ENCODE measurements around the gene CCDC18.

The CCDC18 gene

DNA sequence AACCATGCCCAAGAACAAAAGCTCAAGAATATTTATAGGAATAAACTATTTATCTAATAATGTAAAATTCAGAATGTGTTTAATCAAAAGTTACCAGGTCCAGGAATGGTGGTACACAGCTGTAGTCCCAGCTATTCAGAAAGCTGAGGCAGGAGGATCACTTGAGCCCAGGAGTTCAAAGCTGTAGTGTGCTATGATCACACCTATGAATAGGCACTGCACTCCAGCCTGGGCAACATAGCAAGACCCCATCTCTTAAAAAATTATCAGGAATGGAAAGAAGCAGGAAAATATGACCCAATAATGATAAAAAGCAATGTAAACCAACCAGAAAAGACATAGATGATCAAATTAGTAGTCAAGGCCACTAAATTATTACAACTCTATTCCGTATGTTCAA lies 103.0 kb downstream of the CCDC18 start:
- H3K27ac ChIP-seq (ENCODE audit: extremely low read depth, low read depth, low read length): no peak overlapping the region
- peaks cover 0 to 5% of the 10 kb centered on the region in 2 experiments; a peak in 2 of 3 replicates for H3K36me3 ChIP-seq (ENCODE audit: control insufficient read depth in 2 of 2, insufficient read depth in 1 of 2, low read length in 2 of 2)
- ChIA-PET CTCF (interaction anchor here (0.6 to 2.4 kb wide), 4 partner anchors 21 to 452 kb away, joined by 3 to 9 read pairs (median 3); partner anchors contain the start of gene RPL5), POLR2A (no interaction called here)
- H3K4me3 ChIP-seq (ENCODE audit: low read depth, low read length): no peak overlapping the region
- no peaks in the 10 kb centered on the region for H3K4me1 ChIP-seq (ENCODE audit: control insufficient read depth, insufficient read depth, low read length)
- TF ChIP-seq ZNF121 (tag by site-specific recombination; IDR thresholded peaks at IDR 0.05): peak; percentile 34; the same call in 1 of the 2 replicates
- TF ChIP-seq, protein P1, sequence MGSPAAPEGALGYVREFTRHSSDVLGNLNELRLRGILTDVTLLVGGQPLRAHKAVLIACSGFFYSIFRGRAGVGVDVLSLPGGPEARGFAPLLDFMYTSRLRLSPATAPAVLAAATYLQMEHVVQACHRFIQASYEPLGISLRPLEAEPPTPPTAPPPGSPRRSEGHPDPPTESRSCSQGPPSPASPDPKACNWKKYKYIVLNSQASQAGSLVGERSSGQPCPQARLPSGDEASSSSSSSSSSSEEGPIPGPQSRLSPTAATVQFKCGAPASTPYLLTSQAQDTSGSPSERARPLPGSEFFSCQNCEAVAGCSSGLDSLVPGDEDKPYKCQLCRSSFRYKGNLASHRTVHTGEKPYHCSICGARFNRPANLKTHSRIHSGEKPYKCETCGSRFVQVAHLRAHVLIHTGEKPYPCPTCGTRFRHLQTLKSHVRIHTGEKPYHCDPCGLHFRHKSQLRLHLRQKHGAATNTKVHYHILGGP (tag by site-specific recombination; IDR thresholded peaks at IDR 0.05): no peak
- no peaks in the 10 kb centered on the region for H3K9me3 ChIP-seq (ENCODE audit: control insufficient read depth, insufficient read depth, low read depth, low read length)

DNA sequence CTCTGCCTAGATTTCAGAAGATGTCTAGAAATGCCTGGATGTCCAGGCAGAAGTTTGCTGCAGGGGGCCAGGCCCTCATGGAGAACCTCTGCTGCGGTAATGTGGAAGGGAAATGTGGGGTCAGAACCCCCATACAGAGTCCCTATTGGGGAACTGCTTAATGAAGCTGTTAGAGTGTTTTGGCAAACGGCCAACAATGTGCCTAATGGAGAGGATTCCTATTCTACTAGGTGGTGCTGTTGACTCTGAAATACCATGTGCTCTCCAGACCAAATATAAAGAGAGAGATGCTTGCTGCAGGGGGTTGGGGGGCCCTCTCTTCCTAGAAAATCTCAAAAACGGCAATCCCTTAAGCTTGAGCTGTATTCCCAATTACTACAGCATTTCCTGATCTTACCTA lies 108.0 kb downstream of the CCDC18 start:
- no peaks in the 10 kb centered on the region for H3K4me1 ChIP-seq (ENCODE audit: control insufficient read depth, insufficient read depth, low read length)
- ChIA-PET POLR2A (no interaction called here), CTCF (interaction anchor here (2.6 kb wide), 1 partner anchor 16 kb away, joined by 8 read pairs; no protein-coding TSS in a partner anchor)
- H3K9me3 ChIP-seq (ENCODE audit: control insufficient read depth, insufficient read depth, low read depth, low read length): no peaks in the 10 kb centered on the region
- no peak overlapping the region for H3K27ac ChIP-seq (ENCODE audit: extremely low read depth, low read depth, low read length)
- no peak overlapping the region for H3K4me3 ChIP-seq (ENCODE audit: low read depth, low read length)
- peaks cover 0 to 13% of the 10 kb centered on the region in 2 experiments; a peak in 1 of 3 replicates for H3K36me3 ChIP-seq (ENCODE audit: control insufficient read depth in 2 of 2, insufficient read depth in 1 of 2, low read length in 2 of 2)
- no peak for TF ChIP-seq TCF7L2 (IDR thresholded peaks at IDR 0.05; ENCODE audit: borderline replicate concordance, low read depth, low read length)
- TF ChIP-seq ZNF16 (tag by site-specific recombination; IDR thresholded peaks at IDR 0.05; ENCODE audit: low read depth): no peak
- no peak for TF ChIP-seq KLF16 (tag by site-specific recombination; IDR thresholded peaks at IDR 0.05)
- TF ChIP-seq ZNF341 (tag by site-specific recombination; IDR thresholded peaks at IDR 0.05; ENCODE audit: low read depth): no peak
- TF ChIP-seq ZNF830 (tag by site-specific recombination; IDR thresholded peaks at IDR 0.05; ENCODE audit: low read depth): no peak
- TF ChIP-seq ZNF76 (tag by site-specific recombination; IDR thresholded peaks at IDR 0.05; ENCODE audit: borderline replicate concordance, low read depth): no peak
- no peak for TF ChIP-seq ZNF596 (tag by site-specific recombination; IDR thresholded peaks at IDR 0.05)
- TF ChIP-seq, protein P1 (tag by site-specific recombination; IDR thresholded peaks at IDR 0.05): no peak

DNA sequence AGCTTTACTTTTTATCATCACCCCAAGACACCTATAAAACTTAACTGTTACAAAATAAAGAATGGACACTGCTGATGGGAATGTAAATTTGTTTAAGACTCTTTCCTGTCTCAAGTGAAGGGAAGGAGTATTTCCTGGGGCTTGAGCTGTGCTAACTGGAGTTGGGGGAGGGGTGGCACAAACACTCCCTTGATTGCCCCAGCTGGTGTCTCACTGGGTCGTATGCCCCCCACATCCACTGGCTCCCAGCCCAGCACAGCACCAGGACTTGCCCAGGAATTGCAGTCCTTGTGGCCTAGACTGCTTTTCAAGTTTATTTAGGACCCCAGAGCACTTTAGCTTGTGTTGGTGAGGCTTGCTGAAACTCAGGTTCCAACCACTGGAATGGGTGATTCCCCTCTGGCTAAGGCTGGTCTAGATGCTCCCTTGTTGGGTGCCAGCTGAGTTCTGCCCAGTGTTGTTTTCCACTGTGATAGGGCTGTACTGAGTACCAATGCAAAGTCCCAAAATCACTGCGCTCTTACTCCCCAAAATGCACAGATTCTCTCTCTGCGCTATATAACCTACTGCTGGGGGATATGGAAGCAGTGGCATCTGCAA lies 116.1 kb downstream of the CCDC18 start:
- H3K4me3 ChIP-seq (ENCODE audit: low read depth, low read length): no peak overlapping the region
- H3K9me3 ChIP-seq (ENCODE audit: control insufficient read depth, insufficient read depth, low read depth, low read length): no peaks in the 10 kb centered on the region
- no peak overlapping the region for H3K27ac ChIP-seq (ENCODE audit: extremely low read depth, low read depth, low read length)
- TF ChIP-seq ZIC2 (tag by site-specific recombination; IDR thresholded peaks at IDR 0.05) (peak; percentile 64), ZNF24 (tag by site-specific recombination; IDR thresholded peaks at IDR 0.05) (no peak), GLIS1 (tag by site-specific recombination; IDR thresholded peaks at IDR 0.05) (peak; percentile 26; the same call in 1 of the 2 replicates), ZNF843 (tag by site-specific recombination; IDR thresholded peaks at IDR 0.05) (no peak)
- TF ChIP-seq, protein P2, sequence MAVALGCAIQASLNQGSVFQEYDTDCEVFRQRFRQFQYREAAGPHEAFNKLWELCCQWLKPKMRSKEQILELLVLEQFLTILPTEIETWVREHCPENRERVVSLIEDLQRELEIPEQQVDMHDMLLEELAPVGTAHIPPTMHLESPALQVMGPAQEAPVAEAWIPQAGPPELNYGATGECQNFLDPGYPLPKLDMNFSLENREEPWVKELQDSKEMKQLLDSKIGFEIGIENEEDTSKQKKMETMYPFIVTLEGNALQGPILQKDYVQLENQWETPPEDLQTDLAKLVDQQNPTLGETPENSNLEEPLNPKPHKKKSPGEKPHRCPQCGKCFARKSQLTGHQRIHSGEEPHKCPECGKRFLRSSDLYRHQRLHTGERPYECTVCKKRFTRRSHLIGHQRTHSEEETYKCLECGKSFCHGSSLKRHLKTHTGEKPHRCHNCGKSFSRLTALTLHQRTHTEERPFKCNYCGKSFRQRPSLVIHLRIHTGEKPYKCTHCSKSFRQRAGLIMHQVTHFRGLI (tag by site-specific recombination; IDR thresholded peaks at IDR 0.05): no peak
- POLR2A ChIA-PET: no interaction called here
- H3K36me3 ChIP-seq (ENCODE audit: control insufficient read depth in 2 of 2, insufficient read depth in 1 of 2, low read length in 2 of 2): no peaks in the 10 kb centered on the region
- H3K4me1 ChIP-seq (ENCODE audit: control insufficient read depth, insufficient read depth, low read length): no peaks in the 10 kb centered on the region
- CTCF ChIA-PET: interaction anchor here (1.3 kb wide), 1 partner anchor 8 kb away, joined by 7 read pairs; no protein-coding TSS in a partner anchor
